SK-N-DZ (cell line): Measurements from ENCODE around the gene PCDHGC4.

ENCODE experiments used
- DNase-seq: peaks from one replicate; pipeline ENCODE4 v3.0.0-alpha.2; 2015; ENCODE audit warnings: low spot score

The PCDHGC4 gene

GRCh38 chr5:141490271-141490670, 5.4 kb downstream of the PCDHGC4 start:
- no peak for DNase-seq

GRCh38 chr5:141490771-141491170, 5.9 kb downstream of the PCDHGC4 start:
- no peak for DNase-seq

GRCh38 chr5:141491323-141492167, 6.7 kb downstream of the PCDHGC4 start:
- no peak for DNase-seq

- no peak for DNase-seq
These were observed 7.5 kb downstream of the PCDHGC4 start for GRCh38 chr5:141492168-141492885.

GRCh38 chr5:141493500-141494422, 8.9 kb downstream of the PCDHGC4 start:
- DNase-seq, result no peak

GRCh38 chr5:141494761-141495452, 10.1 kb downstream of the PCDHGC4 start:
- DNase-seq, result no peak

GRCh38 chr5:141495453-141495811, 10.6 kb downstream of the PCDHGC4 start:
- no peak for DNase-seq

GRCh38 chr5:141496038-141496437, 11.2 kb downstream of the PCDHGC4 start:
- DNase-seq, result no peak

- DNase-seq, result no peak
These were observed 16.9 kb downstream of the PCDHGC4 start for GRCh38 chr5:141501761-141502160.

- no peak for DNase-seq
These were observed 18.9 kb downstream of the PCDHGC4 start for GRCh38 chr5:141503681-141504080.

- DNase-seq, result no peak
These were observed 19.4 kb downstream of the PCDHGC4 start for GRCh38 chr5:141504216-141504615.

GRCh38 chr5:141506381-141507155, 21.7 kb downstream of the PCDHGC4 start:
- DNase-seq, result no peak

GRCh38 chr5:141507387-141508091, 22.7 kb downstream of the PCDHGC4 start:
- no peak for DNase-seq

- no peak for DNase-seq
These were observed 23.6 kb downstream of the PCDHGC4 start for GRCh38 chr5:141508440-141508797.

- DNase-seq, result peak; percentile 71
These were observed 24.2 kb downstream of the PCDHGC4 start for GRCh38 chr5:141508798-141509611.

GRCh38 chr5:141510160-141510559, 25.3 kb downstream of the PCDHGC4 start:
- no peak for DNase-seq

- no peak for DNase-seq
These were observed 26.2 kb downstream of the PCDHGC4 start for GRCh38 chr5:141510850-141511601.

GRCh38 chr5:141511771-141512325, 27.0 kb downstream of the PCDHGC4 start:
- DNase-seq, result no peak
